Metanephros (tissue), 1 donor: ENCODE results near the gene ADAMTS8. TPM values are rescaled to one million over a fixed set of nuclear protein-coding genes. Genes with fewer than 3 reads are reported as not detected.

Experiments
- total RNA-seq: library from RNA; depleted of rRNA; stranded (reverse); fragments of >200 nt; gene quantifications from one replicate; pipeline ENCODE4 v1.2.3, GENCODE V29; 2014

ADAMTS8 gene, protein sequence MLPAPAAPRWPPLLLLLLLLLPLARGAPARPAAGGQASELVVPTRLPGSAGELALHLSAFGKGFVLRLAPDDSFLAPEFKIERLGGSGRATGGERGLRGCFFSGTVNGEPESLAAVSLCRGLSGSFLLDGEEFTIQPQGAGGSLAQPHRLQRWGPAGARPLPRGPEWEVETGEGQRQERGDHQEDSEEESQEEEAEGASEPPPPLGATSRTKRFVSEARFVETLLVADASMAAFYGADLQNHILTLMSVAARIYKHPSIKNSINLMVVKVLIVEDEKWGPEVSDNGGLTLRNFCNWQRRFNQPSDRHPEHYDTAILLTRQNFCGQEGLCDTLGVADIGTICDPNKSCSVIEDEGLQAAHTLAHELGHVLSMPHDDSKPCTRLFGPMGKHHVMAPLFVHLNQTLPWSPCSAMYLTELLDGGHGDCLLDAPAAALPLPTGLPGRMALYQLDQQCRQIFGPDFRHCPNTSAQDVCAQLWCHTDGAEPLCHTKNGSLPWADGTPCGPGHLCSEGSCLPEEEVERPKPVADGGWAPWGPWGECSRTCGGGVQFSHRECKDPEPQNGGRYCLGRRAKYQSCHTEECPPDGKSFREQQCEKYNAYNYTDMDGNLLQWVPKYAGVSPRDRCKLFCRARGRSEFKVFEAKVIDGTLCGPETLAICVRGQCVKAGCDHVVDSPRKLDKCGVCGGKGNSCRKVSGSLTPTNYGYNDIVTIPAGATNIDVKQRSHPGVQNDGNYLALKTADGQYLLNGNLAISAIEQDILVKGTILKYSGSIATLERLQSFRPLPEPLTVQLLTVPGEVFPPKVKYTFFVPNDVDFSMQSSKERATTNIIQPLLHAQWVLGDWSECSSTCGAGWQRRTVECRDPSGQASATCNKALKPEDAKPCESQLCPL
- 2.5 TPM for total RNA-seq

DNA sequence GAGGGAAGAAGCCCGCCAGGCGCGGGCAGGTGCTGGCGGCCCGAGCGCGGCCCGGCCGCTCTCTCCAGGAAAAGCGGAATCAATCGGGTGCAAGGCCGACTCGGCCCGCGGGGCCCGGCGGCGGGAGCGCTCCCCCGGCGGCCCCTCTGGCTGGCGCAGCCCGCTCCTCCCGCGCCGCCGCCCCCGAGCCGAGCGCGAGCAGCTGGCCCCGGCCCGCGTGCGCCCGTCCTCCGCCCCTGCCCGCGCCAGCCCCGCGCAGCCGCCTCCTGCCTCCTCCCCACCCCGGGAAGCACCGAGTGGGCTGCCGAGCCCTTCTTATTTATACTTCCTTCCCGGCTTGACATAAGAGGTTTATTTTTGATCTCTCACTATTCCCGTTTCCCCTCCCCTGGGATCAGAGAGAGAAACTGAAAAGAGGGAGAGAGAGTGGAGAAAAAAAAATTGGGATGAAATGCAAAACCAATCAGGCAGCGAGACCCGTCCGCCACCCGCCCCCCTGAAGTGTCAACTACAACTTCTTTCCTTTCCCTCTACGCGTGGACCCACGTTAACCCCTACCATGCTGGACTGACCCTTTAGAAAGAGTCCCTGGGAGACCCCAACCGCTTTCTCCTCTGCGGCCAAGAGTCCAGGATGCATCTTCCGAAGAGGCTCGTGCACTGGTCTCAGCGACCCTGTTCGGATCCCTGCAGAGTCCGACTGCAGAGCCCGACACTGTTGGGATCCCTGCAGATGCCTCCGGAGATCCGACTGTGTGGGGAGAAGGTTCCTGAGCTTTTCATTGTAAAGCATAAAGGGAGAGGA lies at the start of gene ADAMTS8:
ADAMTS8 (minus strand) TSS at position 294 of the 804 bp plus-strand sequence. CDS start 323 bp downstream, outside the sequence.

DNA sequence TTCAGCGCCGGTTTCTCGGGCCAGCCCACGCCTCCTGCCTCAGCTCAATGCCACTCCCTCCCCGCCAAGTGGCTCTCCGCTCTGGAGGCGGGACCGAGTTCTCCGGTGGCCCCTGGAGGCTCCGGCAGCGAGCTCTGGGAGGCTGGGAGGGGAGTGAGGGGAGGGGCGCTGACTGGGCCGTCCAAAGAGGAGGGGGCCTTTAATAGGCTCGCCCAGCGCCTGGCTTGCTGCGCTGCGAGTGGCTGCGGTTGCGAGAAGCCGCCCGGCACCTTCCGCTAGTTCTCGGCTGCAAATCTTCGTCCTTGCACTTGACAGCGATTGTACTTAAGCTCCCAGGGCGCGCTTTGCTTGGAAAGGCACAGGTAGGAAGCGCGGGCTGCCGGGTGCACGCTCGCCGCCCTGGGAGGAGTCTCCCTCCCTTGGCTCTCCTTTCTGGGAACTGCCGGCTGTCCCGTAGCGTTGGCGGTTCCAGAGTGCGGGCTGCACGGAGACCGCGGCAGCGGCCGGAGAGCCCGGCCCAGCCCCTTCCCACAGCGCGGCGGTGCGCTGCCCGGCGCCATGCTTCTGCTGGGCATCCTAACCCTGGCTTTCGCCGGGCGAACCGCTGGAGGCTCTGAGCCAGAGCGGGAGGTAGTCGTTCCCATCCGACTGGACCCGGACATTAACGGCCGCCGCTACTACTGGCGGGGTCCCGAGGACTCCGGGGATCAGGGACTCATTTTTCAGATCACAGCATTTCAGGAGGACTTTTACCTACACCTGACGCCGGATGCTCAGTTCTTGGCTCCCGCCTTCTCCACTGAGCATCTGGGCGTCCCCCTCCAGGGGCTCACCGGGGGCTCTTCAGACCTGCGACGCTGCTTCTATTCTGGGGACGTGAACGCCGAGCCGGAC lies 20.3 kb upstream of the ADAMTS8 start, which contains the start of gene ADAMTS15:
ADAMTS15 (plus strand) TSS at position 230 of the 894 bp plus-strand sequence; CDS start at position 559, 329 bp downstream.

Other genes with a start within 250 kb of the ADAMTS8 start
- gene ZBTB44, start 113.7 kb downstream of the ADAMTS8 start, total RNA-seq: 81.2 TPM
- gene ADAMTS15, start 20.0 kb upstream of the ADAMTS8 start, total RNA-seq: 98.2 TPM